Measurements from ENCODE around the gene ZDHHC13.

Gene ZDHHC13

GRCh38 chr11:19173004-19173689 is 56.2 kb downstream of the ZDHHC13 start:
- no peak for DNase-seq

- no peak for DNase-seq
Observed at GRCh38 chr11:19173964-19174638, 57.1 kb downstream of the ZDHHC13 start.

DNA sequence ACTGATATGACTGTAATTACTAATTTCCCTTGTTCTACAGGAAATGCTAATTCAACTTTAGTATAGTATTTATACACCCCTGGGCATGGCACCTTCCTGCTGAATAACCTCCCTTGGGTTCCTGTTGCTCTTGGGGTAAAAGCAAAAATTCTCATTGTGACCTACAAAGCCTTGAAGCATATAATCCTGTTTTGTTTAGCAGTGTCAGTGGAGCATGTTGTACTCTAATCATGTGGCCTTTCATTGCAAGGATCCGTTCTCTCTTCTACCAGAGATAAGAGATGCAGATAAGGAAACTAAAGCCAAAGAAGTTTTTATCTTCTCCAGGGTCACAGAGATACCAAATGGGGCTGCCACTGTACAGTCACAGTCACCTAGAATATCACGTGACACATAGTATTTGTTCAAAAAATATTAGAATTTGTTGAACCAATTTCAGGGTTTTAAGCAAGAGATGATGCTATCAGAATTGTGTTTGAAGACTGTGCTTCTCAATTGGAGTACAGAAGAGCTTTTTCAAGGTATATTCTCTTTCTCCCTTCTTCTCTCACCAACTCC is 59.7 kb downstream of the ZDHHC13 start:
- DNase-seq: no peak

DNA sequence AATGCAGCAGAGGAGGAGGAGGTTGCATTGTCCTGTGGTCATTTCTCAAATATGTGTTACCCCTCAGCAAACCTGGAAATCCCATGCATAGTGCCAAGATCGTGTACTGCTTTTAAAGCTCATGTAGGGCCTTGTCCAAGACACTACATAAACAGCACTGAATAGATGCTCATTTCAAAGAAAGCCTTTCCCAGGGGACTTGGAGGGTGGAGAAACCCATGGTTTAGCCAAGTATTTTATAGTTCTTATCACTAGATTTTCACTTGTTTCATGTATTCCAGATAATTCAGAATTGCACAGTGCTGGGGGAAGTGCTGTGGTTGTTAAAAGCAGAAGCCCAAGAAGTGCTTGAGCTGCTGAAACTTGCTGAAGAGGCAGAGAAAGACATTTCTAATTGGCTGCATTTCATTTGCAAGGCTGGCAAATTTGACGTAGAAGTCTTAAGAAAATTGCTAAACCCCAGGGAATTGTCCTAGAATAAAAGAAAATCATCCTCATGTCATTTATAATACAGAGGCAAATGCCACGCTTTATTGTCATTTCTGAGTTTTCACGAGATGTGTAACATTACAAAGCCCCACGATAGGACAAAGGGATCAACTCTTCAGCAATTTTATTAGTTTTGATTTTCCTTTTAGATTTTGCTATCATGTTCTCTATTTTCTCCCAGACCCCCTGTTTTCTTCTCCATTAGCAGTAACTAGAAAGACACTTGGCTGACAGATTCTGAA is 64.7 kb downstream of the ZDHHC13 start:
- no peak for DNase-seq

GRCh38 chr11:19183646-19184045 is 66.7 kb downstream of the ZDHHC13 start:
- DNase-seq: no peak

DNA sequence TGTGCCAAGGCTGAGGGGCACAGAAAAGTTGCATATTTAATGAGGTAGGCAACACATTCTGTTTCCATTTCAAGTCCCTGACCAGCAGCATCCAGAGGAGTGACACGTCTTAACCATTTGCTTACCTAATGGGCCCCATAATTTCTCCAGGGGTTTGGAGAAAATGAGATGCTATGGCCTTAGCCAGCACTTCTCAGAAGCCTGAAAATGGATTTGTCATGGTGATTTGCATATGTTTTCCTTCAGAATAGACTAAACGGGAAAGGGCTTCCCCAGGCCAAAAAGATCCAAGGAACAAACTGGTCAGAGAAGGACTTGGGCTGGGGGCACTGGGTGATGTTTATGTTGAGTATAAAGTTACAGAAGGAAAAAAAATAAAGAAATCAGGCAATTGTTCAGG is 68.1 kb downstream of the ZDHHC13 start:
- DNase-seq: no peak

DNA sequence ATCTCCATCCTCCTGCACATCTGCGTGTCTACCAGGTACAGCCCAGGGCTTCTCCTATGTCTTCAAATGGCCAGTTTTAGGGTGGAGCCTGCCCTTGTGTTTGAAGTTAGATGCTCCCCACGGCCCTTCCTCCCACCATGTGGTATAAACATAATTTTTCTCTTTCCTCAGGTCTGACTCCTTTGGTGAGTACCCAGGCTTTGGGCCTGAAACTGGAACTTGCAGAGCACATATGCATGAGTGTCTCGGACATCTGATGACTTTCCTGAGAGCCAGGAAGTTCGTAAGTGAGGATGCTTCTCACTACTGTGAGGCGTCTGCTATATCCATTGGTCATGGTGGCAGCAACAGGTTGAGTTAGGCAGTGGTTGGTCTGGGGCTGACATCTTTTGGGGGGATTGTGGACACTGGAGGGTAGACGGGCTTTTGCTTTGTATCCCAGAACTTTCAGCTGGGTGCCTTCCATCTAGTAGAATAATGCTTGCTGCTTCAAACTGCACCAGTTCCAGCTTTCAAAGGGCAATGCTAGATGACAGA is 68.6 kb downstream of the ZDHHC13 start:
- no peak for DNase-seq

- DNase-seq: no peak
Observed at GRCh38 chr11:19187114-19187832, 70.3 kb downstream of the ZDHHC13 start.

- no peak for DNase-seq
Observed at GRCh38 chr11:19187833-19188258, 70.9 kb downstream of the ZDHHC13 start.

- DNase-seq: no peak
Observed at GRCh38 chr11:19191530-19192169, 74.7 kb downstream of the ZDHHC13 start.

DNA sequence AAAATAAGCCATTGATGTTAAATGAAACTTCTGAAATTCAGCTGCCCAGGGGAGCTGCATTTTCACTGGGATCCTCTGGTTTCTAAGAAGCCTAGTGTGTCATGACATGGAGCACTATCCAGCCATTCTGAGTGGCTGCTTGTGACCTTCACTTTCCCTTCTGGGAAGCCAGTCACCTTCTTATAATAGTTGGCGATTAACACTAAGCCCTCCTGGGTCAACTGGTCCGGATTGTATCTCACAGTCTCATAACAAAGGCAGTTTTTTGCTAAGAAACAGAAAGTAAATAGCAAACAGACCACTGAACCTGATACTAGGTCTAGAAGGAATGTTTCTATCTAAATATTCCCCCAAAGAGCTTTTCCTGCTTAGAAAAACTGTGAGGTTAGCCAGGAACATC is 76.9 kb downstream of the ZDHHC13 start:
- no peak for DNase-seq

- DNase-seq: no peak
Observed at GRCh38 chr11:19194620-19195308, 77.8 kb downstream of the ZDHHC13 start.

- DNase-seq: no peak
Observed at GRCh38 chr11:19196432-19196831, 79.5 kb downstream of the ZDHHC13 start.

GRCh38 chr11:19199048-19199447 is 82.1 kb downstream of the ZDHHC13 start:
- no peak for DNase-seq

DNA sequence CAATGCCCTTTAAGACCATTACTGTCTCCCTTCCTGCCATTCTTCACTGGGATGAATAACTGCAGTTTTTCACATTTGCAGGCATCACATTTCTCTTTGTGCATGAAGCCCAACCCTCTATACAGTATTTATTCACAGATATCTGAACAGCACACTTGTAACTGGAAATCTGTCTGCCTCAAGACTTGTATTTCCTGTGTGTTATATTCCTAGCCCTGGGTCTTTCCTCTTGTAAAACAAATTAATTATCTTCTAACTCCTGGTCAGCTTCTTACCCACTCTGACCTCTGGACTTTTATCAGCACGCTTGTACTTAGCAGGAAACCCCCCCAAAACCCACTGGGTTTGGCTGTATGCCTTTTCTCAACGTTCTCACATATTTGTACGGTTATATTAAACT is 82.8 kb downstream of the ZDHHC13 start:
- no peak for DNase-seq

DNA sequence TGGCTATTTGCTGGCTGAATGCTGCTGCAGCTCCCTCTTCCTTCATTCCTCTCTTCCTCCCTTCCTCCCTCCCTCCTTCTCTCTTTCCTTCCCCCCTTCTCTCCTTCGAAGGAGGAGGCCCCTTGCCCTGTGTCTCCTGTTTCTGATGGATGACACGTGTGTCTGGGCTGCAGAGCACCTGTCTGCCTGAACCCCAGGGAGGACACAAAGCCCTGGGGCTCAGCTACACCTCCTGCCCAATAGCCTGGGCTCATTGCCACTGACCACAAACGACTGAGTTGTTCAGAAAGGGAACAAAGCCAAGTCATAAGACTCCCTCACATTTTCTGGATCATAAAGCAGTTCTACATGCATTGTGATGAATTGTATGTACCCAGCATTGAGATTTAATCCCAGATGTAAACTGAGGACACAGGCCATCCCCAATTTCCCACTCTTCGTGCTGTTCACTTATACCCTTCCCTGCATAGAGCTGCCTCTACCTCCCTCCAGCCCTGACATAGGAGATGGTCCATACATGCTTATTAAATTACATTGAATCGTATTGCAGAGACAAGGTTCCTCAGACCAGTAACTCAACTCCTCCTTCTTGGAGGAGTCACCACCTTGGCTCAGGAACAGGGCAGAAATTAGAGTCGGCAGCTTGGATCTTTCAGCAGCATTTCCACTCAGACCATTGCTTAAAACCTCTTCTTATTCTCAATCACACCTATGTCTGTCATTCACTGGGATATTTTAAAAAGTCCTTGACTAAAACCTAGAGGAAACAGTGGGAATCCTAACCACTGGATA is 83.6 kb downstream of the ZDHHC13 start:
- DNase-seq: no peak

DNA sequence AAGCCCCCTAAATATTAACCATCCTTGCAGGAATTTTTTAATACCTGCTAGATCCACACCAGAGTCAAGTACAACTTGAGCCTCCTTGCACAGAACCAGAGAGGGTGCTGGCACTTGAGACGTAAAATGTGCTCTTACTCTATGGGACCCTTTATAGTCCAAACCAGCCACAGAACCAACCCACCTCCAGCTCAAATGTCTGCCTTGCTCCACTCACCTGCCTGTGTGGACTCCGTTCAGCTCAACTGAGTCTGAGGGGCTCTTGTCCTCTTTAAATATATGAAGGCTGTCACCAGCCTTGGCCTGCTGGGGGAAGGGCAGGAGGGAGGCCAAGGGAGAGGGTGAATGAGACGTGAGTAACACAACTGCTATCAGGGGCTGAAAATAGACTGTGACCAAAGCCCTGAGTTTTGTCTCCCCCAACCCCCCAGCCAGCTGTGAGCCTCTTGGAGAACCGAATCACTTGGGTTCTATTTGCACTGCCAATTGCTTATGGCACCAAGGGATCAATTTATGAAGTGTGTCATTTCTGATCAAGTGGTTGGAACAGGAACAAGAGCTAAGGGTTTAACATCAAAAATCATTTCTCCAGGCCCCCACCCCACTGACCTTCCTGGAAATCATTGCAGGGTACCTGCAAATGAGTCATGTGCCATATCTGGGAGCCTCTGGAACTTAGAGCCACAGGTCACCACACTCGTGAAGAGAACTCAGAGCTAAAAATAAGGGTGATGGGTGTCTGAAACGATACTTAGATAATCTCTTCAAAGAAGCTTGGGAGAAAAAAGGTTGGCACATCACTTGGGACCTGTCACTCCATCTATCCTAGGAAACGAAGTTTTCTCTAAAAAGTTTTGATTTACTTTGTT is 85.0 kb downstream of the ZDHHC13 start, which contains the start of gene CSRP3:
Gene CSRP3 (minus strand): TSS at position 247 of the 869 bp plus-strand sequence. CDS start 9,535 bp downstream, outside the sequence.
- no peak for DNase-seq

DNA sequence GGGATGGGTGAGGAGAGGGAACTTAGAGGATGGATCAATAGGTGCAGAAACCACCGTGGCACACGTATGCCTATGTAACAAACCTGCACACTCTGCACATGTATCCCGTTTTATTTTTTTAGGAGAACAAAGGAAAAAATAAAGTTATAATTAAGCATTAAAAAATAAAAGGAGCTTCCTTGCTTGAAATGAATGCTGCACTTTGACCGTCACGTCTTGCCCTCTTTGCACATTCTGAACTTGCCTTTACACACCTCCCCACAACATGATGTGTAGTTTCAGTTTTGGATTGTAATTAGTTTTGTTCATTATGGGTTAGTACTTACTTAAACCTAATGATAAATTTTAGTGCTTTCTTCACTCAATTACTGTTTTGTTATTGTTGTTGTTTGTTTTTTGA is 87.9 kb downstream of the ZDHHC13 start:
- no peak for DNase-seq

DNA sequence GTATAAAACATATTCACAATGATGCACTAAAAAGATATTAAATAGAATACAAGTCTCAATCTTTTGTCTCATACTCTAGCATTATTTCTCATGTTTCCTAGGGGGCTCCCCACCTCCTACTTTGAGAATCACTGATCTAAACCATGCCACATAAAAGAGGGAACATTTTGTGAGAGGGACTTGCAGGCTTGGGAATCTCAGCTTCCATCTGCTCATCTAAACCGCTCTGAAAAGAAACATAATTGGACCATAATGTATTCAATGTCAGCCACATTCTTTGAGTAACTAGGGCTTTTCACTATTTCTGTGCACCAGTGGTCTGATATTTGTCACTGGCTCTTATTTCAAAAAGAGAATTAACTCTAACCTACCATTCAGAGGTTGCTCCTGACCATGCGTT is 91.2 kb downstream of the ZDHHC13 start:
- DNase-seq: no peak

Data from activated CD4-positive, alpha-beta T cell treated with anti-CD3 and anti-CD28 coated beads, Interleukin-2, amount 50 U/mL, for 16 hours (primary cell).